RPMI8226 (cell line): ENCODE results near the gene ADCY4.
"Not testable (repeated sequence)": the region's sequence is repeated elsewhere in the genome, so short reads cannot be mapped to it uniquely, and the experiment has no call there.

ENCODE experiments used
- DNase-seq: peaks from one replicate; pipeline ENCODE4 v3.0.0-alpha.2; 2015

Gene ADCY4

DNA sequence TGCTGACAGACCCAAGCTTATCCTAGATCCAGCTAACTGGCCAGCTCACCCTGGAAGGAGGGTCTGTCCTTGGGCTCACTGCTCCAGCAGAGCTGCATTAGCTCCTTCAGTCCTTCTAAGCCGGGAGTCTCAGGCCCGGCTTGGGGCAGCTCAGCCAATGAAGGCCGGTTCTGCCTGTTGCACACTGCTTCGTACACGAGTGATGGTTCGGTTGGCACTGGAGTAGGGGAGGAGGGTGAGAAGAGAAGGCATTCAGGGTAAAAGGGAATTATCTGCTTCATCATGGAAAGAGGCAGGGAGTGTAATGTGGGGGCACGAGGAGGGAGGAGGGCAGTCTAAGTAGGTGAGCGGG is 2.9 kb upstream of the ADCY4 start:
- DNase-seq = no peak

DNA sequence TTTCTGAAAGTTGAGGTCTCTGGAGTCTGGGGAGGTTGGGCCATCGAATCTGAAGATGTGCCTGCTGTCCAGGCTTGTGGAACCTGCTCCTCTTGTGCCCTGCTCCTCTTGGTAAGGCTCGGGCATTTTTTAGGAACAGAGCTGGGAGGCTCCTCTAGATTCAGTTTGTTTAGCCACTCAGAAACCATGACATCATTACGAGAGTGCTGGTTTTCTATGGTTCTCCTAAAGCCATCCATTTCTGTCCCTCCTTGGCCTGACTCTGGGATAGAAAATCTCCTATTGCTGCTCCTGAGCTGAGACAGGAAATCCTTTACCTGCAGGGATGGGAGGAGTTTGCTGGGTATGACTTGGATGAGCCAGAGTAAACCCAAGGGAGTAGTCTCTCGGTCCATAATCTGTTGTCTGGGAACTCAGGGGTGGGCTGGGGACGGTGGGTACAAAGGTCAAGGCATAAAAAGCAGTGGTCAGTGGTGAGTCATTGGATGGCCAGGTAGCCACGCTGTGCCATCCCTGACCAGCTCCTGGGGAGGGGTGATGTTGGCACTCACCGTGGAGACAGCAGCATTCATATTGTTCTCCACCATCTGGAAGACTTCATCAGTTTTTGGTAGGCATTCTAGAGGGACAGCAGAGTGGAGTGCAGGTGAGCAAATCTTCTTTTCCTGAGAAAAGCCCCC is 2.4 kb upstream of the ADCY4 start:
- no peak for DNase-seq

DNA sequence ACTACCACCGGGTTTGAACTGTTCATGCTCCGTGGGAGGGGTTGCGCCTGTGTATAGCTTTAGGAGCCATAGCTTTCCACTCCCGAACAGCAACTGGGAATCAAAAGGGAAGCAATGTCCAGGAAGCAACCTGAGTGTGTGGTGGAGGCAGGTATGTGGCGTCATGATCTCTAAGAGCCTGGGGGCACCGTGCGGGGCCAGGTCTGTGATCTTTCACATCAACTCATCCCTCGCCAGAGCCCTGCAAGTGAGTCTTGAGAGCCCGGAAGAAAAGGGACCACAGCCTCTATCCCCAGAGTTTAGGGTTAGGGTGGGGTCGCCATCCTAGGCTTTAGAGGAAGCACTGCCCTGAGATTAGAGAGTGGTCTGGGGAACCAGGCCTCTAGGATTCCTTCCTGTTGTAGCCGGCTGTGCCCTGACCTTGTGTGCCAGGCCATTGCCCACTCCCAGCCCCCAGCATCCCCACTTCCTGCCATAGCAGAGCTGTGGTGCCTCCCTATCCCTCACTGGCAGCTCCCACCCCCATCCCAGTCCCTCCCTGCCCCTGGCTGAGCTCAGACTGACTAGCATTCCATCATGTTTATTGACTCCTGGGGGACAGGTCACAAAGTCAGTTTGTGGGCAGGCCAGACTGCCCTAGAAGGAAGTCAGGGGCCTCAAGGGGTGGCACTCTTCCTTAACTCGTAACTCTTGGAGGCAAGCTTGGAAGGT is 745 bp upstream of the ADCY4 start:
- no peak for DNase-seq

DNA sequence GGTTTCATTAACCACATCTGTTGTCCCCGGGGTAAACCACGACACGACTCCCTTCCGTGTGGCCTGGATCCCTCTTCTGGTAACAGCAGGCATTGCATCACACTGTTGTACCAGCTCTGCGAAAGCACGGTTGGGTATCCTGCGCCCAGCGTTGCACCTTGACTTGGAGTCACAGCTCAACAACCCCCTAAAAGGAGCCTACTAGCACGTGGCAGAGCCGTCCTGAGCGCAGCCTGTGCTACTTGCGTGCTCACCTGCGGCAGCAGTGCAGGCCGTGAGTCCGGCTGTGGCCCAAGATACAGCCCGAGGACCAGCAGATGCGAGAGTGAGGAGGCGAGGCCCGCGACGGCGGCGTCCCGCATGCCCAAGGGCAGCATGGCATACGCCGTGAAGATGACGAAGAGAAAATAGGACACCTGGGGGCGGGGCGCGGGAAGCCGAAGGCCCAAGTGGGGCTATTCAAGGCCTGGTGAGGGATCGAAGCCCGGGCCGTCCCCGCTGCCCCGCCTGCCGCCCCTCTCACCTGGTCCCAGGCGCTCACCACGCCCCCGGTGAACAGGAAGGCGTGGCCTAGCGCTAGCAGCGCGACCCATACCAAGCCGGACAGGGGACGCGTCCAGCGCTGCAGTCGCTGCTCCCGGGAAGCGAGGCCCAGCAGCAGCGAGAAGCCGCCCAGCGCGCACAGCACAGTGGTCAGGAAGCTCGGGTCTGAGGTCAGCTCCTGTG is 2.4 kb downstream of the ADCY4 start:
- peak; percentile 86 for DNase-seq

DNA sequence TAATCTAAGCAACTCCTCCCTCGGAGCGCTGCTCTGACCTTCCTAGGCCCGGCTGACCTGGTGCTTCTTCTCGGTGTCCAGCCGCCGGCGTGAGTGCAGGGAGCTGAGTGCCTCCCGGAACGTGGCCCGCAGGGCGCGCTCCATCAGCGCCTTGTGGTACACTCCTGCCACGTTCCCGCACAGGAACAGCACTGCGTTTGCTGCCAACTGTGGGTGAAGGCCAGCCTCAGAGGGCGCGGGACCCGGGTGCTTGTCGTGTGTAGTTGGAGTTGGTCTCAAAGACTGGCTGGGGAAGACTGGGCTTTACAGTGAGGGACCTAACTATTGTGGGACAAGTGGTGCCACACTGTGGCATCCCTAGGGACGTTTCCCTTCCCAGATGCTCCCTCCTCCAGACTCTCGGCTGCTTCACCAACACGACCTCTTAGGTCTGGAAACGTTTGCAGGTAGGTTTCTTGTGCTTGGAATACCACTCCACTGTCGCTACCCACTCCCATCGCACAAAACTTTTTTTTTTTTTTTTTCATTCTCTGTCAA is 3.1 kb downstream of the ADCY4 start:
- DNase-seq = peak; percentile 32

DNA sequence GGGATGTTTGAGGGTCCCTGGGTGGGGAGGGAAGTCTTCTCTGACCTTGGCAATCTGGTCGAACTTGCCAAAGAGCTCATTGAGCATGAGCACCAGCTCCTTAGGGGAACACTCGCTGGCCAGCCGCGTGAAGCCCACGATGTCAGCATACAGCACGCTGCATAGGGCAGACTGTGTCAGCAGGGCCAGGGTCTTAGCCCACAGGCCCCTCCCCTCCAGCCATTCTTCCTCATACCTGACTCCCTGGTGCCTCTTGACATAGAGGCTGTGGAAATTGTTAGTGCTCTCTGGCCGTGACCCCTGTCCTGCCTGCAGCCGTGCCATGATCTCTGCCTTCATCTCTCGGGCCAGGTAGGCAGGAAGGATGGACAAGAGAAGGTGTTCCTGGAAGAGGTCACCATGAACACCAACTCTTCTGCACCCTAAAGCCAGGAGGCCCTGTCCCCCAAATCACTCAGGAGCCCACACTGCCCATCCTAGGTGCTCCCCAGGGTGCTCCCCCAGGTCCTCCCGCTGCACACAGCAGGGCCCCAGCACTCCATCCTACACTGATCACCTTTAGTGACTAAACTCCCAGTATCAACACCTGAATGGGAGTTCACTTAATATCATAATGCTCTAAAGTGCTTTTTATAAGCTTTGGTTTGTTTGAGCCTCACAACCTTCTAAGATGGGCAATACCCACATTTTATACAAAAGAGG is 3.7 kb downstream of the ADCY4 start:
- no peak for DNase-seq

DNA sequence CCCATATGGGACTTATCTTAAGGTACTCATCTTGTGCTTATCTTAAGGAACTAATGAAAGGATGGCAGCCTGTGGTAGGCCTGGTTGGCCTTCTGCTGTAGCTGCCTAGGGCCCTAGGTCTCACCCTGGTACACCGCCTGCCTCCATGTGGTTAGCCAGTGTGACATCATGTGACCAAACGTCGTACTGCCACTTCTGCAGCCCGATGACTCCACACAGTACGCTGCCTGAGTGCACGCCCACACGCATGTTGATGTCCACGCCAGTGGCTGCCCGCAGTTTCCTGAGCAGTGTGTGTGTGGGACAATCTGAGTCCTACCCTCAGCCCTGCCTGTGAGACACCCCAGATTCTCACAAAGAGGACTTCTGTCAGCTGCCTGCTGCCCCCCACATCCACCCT is 5.1 kb downstream of the ADCY4 start:
- no peak for DNase-seq

DNA sequence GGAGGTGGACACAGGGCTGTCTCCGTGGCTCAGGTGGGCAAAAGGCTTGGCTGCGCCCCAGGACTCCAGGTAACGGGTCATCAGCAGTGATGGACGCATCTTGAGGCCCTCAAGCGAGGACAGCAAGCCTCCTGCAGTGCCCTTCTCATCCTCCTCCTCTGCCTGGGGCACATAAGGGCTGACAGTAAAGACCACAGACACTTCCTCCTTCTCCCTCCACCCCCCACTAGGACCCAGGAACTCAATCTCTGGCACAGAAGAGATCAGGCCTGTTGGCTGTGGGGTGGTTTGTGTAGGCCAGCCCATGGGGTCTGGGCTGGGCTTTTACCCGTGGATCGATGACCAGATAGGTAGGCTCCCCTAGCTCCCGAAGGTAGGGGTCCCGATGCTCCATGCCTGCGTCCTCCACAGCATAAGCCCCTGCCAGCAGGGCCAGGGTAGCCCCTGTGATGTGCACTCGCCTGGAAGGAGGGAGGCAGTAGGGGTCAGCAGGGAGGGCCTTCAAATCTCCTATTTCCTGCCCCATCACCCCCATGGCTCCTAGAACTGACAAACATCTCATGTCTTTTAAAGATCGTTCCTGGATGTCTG is 5.7 kb downstream of the ADCY4 start:
- DNase-seq = no peak

DNA sequence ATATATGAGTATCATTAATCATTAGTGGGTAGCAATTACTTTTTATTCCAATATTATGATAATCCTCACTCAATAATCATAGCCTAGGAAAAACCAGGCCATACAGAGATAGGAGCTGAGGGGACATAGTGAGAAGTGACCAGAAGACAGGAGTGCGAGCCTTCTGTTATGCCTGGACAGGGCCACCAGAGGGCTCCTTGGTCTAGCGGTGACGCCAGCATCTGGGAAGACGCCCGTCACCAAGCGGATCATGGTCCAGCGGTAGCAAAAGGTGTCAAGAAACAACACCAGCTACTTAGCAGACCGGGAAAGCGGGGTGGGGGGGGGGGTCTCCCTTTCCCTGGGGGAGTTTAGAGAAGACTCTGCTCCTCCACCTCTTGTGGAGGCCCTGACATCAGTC is 7.0 kb downstream of the ADCY4 start:
- not testable (repeated sequence) for DNase-seq

DNA sequence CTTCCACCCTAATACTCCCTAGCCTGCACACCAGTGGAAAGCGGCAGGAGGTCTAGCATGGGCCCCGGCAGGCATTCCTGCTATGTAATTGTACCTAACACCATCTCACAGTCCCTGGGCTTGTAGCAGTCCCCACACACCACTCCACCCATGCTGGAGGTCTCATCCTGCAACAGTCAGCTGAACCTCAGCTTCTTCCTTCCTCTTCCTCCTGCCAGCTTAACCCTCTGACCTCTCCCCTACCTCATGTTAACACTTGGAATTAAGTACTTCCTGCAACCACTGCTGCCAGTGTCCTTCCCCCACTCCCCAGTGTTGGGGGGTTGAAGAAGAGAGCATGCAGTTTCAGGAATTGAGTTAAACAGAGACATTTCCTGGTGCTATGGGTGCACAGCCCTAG is 7.6 kb downstream of the ADCY4 start:
- DNase-seq = no peak

DNA sequence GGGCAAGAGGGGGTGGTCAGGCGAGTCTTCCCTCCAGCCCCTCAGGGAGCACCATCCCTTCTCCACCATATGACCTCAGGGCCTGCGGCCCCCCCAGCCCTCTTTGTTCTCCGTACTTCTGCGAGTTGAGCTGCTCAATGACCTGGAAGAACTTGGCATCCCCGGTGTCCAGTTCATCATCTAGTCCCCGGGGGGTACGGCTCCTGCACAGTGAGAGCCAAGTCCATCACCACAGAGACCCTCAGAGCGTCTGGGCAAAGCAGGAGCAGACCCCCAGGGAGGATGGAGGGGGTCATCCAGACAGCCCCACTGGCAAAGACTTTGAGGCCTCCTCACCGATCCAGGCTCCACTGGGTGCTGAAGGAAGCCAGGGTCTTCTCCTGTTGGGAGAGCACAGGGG is 8.9 kb downstream of the ADCY4 start:
- no peak for DNase-seq

DNA sequence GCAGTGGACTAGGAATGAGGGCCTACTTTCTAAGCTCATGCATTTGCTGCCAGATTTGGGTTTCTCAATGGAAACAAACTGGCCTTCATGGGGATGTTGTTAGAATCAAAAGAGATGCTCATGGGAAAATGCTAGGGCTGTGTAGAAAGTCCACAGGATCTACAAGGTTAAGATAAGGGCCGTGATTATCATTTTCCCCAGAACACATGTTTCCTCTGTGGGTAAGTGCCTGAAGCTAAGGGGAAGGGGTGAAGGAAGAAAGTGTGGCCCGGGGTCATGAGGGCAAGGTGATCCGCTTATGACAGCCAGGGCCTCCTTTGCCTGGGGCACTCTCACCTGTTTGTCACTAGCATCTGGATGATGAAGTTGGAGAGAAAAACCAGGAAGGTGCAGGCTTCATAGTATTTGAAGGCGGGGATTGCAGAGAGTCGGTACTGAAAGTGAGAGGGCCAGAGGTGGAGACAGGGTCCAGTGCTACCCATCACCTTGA is 9.8 kb downstream of the ADCY4 start:
- no peak for DNase-seq

DNA sequence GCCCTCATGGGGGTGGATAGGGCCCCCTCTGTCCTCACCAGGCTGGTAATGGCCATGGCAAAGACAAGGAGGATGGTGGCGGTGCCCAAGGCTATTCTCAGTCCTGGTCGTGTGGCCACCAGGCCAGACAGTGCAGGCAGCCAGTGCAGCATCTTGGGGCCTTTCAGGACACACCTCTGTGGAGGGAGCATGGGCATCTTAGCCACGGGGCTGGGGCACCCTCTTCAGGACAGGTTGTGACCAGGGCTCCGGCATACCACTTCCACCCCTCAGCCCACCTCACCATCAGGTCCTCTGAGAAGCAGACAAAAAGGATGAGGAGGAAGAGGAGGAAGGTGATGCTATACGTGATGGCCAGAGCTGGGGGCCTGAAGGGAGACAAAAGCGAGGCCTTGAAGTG is 10.8 kb downstream of the ADCY4 start:
- DNase-seq = no peak

DNA sequence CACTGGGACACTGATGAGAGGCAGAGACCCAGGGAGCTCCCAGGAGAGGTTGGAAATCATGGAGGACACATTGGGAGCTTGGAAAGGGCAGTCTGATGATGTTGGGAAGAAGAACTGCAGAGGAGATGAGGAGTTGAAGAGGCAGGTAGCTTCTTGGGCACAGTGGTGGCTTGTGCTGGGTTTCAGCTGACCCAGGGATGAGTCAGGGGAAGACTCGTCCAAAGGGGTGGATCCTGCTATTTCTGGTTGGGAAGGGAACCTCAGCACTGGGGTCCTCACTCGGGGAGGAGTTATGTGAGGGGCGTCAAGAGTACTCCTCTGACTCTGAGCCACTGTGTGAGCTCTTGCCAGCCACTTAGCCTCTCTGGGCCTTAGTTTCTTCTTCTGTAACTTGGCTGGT is 11.5 kb downstream of the ADCY4 start:
- DNase-seq = no peak

DNA sequence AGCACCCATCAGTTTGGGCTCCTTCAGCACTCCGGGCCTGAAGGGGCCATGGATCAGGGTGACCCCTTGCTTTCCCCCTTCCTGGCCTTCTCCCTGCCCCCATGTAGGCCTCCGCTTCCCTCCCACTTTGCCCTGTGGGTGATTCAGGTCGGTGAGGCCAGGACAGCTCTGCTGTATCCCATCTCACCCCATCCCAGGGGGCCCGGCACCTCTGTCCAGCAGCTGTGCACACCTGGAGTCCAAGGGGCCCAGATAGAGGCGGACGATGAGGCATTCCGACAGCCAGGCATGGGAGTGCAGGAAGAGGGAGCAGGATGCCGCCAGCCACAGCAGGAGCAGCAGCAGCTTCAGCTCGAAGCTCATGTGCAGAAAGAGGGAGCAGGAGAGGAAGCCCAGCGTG is 12.2 kb downstream of the ADCY4 start:
- no peak for DNase-seq

DNA sequence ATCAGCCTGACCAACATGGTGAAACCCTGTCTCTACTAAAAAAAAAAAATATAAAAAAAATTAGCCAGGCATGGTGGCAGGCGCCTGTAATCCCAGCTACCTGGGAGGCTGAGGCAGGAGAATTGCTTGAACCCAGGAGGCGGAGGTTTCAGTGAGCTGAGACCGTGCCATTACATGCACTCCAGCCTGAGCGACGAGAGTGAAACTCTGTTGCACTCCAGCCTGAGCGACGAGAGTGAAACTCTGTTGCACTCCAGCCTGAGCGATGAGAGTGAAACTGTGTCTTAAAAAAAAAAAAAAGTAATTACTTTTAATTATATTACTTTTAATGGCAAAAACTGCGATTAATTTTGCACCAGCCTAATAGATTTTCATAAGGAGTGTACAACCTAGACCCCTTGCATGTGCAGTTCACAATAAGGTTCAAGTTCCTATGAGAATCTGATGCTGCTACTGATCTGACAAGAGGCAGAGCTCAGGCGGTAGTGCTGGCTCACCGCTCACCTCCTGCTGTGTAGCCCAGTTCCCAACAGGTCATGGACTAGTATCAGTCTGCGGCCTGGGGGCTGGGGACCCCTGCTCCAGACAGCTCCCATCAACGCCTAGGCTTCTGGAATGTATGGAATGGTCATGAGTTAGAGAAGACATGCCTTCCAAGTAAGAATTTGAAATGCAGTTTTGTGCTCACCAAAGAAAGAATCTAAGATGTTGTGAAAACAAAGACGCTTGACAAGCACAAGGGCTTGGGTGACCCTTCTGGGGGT is 13.5 kb downstream of the ADCY4 start:
- DNase-seq = no peak

DNA sequence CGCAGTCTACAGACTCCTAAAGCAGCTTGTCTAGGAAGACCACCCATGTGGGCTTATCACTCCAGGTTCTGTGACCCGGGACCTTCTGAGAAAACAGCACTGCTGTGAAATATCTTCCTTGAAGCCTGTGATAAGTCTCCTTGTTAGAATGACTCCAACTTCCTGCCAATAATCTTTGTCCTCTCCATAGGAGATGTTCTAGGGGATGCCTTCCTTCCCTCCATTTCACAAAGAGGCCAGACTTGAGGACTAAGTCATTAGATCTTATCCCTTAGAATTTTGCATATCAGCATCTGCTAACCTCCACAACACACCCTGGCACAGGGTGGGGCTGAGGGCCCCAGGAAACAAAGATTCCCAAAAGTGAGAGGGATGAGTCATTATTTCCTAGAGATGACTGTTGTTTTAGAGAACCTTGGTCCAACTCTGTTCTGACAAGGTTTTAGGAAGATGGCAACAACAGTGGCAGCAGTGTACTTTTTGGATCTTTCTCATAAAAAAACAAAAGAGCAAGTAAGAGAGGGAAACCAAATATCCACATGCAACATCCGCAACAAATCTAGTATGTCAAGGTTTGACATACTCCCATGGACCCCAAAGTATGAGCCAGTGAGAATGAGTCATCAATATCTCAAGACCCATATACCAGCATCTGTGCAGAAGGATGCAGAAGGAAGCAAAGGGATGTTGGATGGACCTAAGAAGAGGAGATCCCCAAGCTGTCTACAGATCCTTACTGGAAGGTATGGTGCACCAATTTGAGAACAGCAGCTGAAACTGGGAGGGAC is 17.5 kb downstream of the ADCY4 start:
- no peak for DNase-seq

DNA sequence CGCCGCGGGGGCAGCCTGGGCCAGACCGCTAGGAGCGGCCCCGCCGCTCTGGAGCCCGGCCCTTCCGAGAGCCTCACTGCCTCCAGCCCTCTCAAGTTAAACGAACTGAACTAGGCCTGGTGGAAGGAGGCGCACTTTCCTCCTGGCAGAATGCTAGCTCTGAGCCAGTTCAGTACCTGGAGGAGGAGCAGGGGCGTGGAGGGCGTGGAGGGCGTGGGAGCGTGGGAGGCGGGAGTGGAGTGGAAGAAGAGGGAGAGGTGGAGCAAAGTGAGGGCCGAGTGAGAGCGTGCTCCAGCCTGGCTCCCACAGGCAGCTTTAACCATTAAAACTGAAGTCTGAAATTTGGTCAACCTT is 18.3 kb downstream of the ADCY4 start:
- no peak for DNase-seq

DNA sequence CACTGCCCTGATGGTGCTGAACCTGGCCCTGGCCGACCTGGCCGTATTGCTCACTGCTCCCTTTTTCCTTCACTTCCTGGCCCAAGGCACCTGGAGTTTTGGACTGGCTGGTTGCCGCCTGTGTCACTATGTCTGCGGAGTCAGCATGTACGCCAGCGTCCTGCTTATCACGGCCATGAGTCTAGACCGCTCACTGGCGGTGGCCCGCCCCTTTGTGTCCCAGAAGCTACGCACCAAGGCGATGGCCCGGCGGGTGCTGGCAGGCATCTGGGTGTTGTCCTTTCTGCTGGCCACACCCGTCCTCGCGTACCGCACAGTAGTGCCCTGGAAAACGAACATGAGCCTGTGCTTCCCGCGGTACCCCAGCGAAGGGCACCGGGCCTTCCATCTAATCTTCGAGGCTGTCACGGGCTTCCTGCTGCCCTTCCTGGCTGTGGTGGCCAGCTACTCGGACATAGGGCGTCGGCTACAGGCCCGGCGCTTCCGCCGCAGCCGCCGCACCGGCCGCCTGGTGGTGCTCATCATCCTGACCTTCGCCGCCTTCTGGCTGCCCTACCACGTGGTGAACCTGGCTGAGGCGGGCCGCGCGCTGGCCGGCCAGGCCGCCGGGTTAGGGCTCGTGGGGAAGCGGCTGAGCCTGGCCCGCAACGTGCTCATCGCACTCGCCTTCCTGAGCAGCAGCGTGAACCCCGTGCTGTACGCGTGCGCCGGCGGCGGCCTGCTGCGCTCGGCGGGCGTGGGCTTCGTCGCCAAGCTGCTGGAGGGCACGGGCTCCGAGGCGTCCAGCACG is 18.9 kb downstream of the ADCY4 start:
- DNase-seq = no peak

DNA sequence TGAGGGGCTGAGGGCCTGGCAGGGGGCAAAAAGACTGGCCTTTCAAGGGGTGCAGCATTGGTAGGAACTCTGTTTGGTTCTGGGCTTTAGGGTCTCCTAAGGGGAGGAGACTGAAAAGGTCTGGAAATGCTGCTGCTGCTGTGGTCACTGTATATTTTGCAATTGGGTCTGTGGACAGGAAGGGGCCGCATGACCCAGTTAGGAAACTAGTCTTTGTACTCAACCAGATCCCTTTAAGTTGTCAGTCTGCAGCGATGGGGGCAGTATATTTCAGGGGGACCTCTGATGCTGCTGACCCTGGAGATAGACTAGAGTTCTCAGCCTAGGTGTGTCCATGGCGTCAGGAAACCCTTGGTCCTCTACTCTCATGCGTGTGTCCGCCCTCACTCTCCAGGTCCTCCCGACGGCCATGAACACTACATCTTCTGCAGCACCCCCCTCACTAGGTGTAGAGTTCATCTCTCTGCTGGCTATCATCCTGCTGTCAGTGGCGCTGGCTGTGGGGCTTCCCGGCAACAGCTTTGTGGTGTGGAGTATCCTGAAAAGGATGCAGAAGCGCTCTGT is 19.5 kb downstream of the ADCY4 start:
- DNase-seq = no peak
